HEK293T (cell line): ENCODE data around the gene RFLNA.

Source experiments
- CTCF ChIA-PET: fragments of 350-600 bp; formaldehyde crosslinking; extraction: SDS; loops from one replicate; lab custom pipeline; 2021; ENCODE audit warnings: antibody characterized with exemption, inconsistent platforms; lab: Yijun Ruan, JAX
- POLR2A ChIA-PET: fragments of 350-600 bp; formaldehyde crosslinking; extraction: SDS; loops from one replicate; lab custom pipeline; 2020; ENCODE audit warnings: antibody characterized with exemption, inconsistent platforms; lab: Yijun Ruan, JAX
- DNase-seq: peaks from one replicate; pipeline ENCODE4 v3.0.0; 2012; ENCODE audit warnings: mixed read lengths; ENCODE audit errors: extremely low spot score
- ARNT ChIP-seq: fragments of 450-650 bp; IDR thresholded peaks from 2 replicates; pipeline ENCODE4 v1.6.1; 2017; ENCODE audit warnings: mild to moderate bottlenecking
- BHLHE40 ChIP-seq: fragments of 450-650 bp; IDR thresholded peaks from 2 replicates; pipeline ENCODE4 v1.6.1; 2016; ENCODE audit warnings: mild to moderate bottlenecking, moderate library complexity, borderline replicate concordance
- CTBP1 ChIP-seq: fragments of 450-650 bp; IDR thresholded peaks from 2 replicates; pipeline ENCODE4 v1.6.1; 2016; ENCODE audit warnings: borderline replicate concordance
- ELF4 ChIP-seq: fragments of 450-650 bp; IDR thresholded peaks from 2 replicates; pipeline ENCODE4 v1.6.1; 2017; ENCODE audit warnings: antibody characterized with exemption
- FOXA1 ChIP-seq: fragments of 450-650 bp; IDR thresholded peaks from 2 replicates; pipeline ENCODE4 v1.6.1; 2016; ENCODE audit warnings: mild to moderate bottlenecking
- FOXK2 ChIP-seq: fragments of 450-650 bp; IDR thresholded peaks from 2 replicates; pipeline ENCODE4 v1.6.1; 2016; ENCODE audit warnings: mild to moderate bottlenecking
- FOXM1 ChIP-seq: fragments of 450-650 bp; IDR thresholded peaks from 2 replicates; pipeline ENCODE4 v1.6.1; 2017; ENCODE audit warnings: mild to moderate bottlenecking, borderline replicate concordance
- HDGF ChIP-seq: fragments of 450-650 bp; IDR thresholded peaks from 2 replicates; pipeline ENCODE4 v1.6.1; 2017; ENCODE audit warnings: antibody characterized with exemption, borderline replicate concordance
- L3MBTL2 ChIP-seq: fragments of 450-650 bp; conservative IDR thresholded peaks from 2 replicates; pipeline ENCODE4 v1.6.1; 2016; ENCODE audit warnings: mild to moderate bottlenecking
- LEF1 ChIP-seq: fragments of 450-650 bp; IDR thresholded peaks from 2 replicates; pipeline ENCODE4 v1.6.1; 2017; ENCODE audit warnings: mild to moderate bottlenecking, borderline replicate concordance
- NFRKB ChIP-seq: fragments of 450-650 bp; IDR thresholded peaks from 2 replicates; pipeline ENCODE4 v1.6.1; 2016; ENCODE audit warnings: mild to moderate bottlenecking, moderate library complexity
- PKNOX1 ChIP-seq: fragments of 450-650 bp; IDR thresholded peaks from 2 replicates; pipeline ENCODE4 v1.6.1; 2016
- SP1 ChIP-seq: fragments of 450-650 bp; IDR thresholded peaks from 2 replicates; pipeline ENCODE4 v1.6.1; 2017
- SUZ12 ChIP-seq: fragments of 450-650 bp; IDR thresholded peaks from 2 replicates; pipeline ENCODE4 v1.6.1; 2016; ENCODE audit warnings: mild to moderate bottlenecking
- TARDBP ChIP-seq: fragments of 450-650 bp; IDR thresholded peaks from 2 replicates; pipeline ENCODE4 v1.6.1; 2016
- ZNF384 ChIP-seq: fragments of 450-650 bp; IDR thresholded peaks from 2 replicates; pipeline ENCODE4 v1.6.1; 2016

The RFLNA gene

DNA sequence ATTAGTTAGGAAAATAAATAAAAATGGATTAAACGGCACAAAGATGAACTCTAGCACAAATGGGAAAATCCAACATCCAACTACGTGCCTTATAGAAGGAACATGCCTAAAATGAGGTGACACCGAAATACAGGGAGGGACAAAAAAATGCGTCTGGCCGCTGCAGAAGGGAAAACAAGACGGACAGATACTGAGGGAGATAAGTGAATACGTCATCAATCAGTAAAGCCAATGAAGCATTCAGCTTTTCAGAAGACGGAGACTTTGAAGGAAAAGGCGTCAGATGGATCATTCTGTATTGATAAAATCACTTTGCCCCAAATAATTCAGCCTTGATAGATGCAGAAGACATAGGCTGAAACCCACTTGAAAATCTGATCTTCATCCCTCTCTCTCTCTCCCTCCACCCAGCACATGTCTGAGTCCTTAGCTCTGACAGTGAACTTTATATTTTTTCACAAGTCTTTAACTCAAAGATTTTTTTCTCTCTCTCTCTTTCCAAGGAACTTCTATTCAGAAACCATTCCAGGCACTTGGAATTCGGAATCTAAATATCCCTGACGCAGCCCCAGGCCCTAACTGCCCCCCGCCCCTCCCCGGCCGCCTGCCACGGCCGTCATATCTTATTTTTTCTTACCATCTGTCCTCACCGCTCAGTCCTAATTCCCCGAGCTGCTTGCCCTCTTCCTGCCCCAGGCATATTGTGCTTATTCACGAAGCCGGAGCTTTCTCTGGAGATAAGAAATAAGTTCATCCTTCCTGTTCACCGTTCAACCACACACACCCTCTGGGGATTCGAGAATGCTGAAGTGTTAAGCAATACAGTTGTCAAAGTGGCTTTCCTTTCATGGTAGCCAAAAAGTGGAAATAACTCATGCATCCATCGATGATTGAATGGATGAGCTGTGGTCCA is 35.5 kb upstream of the RFLNA start:
- no peak for DNase-seq
- no peak for TF ChIP-seq HDGF
- TF ChIP-seq ELF4, result no peak
- no peak for TF ChIP-seq SP1
- no peak for TF ChIP-seq PKNOX1
- TF ChIP-seq CTBP1, result no peak
- TF ChIP-seq FOXA1, result no peak
- no peak for TF ChIP-seq L3MBTL2
- TF ChIP-seq FOXK2, result no peak
- TF ChIP-seq ARNT, result no peak
- no peak for TF ChIP-seq LEF1
- no peak for TF ChIP-seq ZNF384
- no peak for TF ChIP-seq FOXM1
- no peak for TF ChIP-seq TARDBP
- TF ChIP-seq SUZ12, result no peak
- TF ChIP-seq NFRKB, result no peak
- TF ChIP-seq BHLHE40, result no peak
- CTCF ChIA-PET, result no interaction called here
- POLR2A ChIA-PET, result no interaction called here

- DNase-seq, result no peak
- no peak for TF ChIP-seq TARDBP
- TF ChIP-seq LEF1, result no peak
- no peak for TF ChIP-seq FOXK2
- no peak for TF ChIP-seq CTBP1
- no peak for TF ChIP-seq SP1
- TF ChIP-seq BHLHE40, result no peak
- no peak for TF ChIP-seq FOXM1
- TF ChIP-seq PKNOX1, result no peak
- no peak for TF ChIP-seq ELF4
- no peak for TF ChIP-seq NFRKB
- TF ChIP-seq HDGF, result no peak
- TF ChIP-seq L3MBTL2, result no peak
- TF ChIP-seq SUZ12, result no peak
- TF ChIP-seq ZNF384, result no peak
- no peak for TF ChIP-seq FOXA1
- ChIA-PET CTCF (interaction anchor here (0.8 kb wide), 1 partner anchor 12 kb away, joined by 4 read pairs; no protein-coding TSS in a partner anchor), POLR2A (no interaction called here)
Observed at GRCh38 chr12:124261885-124262284, 33.0 kb upstream of the RFLNA start.

- ChIA-PET POLR2A (no interaction called here), CTCF (interaction anchor here (0.9 kb wide), 1 partner anchor 9 kb away, joined by 3 read pairs; no protein-coding TSS in a partner anchor)
- no peak for DNase-seq
- no peak for TF ChIP-seq ZNF384
- no peak for TF ChIP-seq L3MBTL2
- no peak for TF ChIP-seq ARNT
- no peak for TF ChIP-seq ELF4
- no peak for TF ChIP-seq CTBP1
- no peak for TF ChIP-seq PKNOX1
- TF ChIP-seq SUZ12, result no peak
- TF ChIP-seq FOXK2, result no peak
- no peak for TF ChIP-seq TARDBP
- no peak for TF ChIP-seq NFRKB
- TF ChIP-seq SP1, result no peak
- TF ChIP-seq FOXA1, result no peak
- TF ChIP-seq HDGF, result no peak
- TF ChIP-seq FOXM1, result no peak
- TF ChIP-seq LEF1, result no peak
- TF ChIP-seq BHLHE40, result no peak
Observed at GRCh38 chr12:124264089-124264795, 30.7 kb upstream of the RFLNA start.

GRCh38 chr12:124264879-124265278 is 30.0 kb upstream of the RFLNA start:
- ChIA-PET POLR2A (no interaction called here), CTCF (no interaction called here)
- DNase-seq, result no peak
- TF ChIP-seq SP1 (no peak), ARNT (no peak)

GRCh38 chr12:124267205-124267778 is 27.6 kb upstream of the RFLNA start:
- ChIA-PET CTCF (no interaction called here), POLR2A (interaction anchor here (0.6 kb wide), 1 partner anchor 380 kb away, joined by 3 read pairs; no protein-coding TSS in a partner anchor)
- TF ChIP-seq LEF1 (no peak), SP1 (no peak), L3MBTL2 (no peak), PKNOX1 (no peak), FOXA1 (no peak), HDGF (no peak), BHLHE40 (no peak), ARNT (no peak), FOXM1 (no peak), FOXK2 (no peak), ZNF384 (no peak), ELF4 (no peak), TARDBP (no peak), SUZ12 (no peak), NFRKB (no peak)
- DNase-seq, result no peak
